NCI-H2029 (cell line): ENCODE measurements around the gene DENND1A.

Experiments used
- DNase-seq: peaks from one replicate; lab custom pipeline; 2025; lab: John Stamatoyannopoulos, UW

DENND1A gene

GRCh38 chr9:123487944-123488548 is 441.9 kb downstream of the DENND1A start:
- DNase-seq = no peak

GRCh38 chr9:123486431-123486830 is 443.5 kb downstream of the DENND1A start:
- DNase-seq = no peak

- DNase-seq = no peak
These were observed 444.7 kb downstream of the DENND1A start for GRCh38 chr9:123485216-123485615.

DNA sequence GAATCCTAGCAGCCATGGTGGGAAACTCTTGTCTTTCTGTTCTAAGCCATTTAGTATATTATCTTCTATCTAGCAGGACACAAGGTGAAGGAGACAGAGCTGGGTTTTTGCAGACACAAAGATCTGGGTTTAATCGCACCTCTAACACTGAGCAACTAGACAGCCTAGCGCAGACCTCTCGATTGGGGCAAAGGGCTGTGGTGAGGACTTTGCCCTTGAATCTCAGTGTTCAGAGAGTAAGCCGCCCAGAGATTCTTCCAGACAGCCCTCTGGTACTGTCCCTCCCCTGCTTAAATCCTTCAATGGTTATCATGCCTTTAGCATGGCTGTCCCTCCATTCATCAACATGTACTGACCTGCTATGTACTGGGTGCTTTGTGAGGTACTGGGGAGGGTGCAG is 445.8 kb downstream of the DENND1A start:
- no peak for DNase-seq

- no peak for DNase-seq
These were observed 446.6 kb downstream of the DENND1A start for GRCh38 chr9:123483191-123483803.

DNA sequence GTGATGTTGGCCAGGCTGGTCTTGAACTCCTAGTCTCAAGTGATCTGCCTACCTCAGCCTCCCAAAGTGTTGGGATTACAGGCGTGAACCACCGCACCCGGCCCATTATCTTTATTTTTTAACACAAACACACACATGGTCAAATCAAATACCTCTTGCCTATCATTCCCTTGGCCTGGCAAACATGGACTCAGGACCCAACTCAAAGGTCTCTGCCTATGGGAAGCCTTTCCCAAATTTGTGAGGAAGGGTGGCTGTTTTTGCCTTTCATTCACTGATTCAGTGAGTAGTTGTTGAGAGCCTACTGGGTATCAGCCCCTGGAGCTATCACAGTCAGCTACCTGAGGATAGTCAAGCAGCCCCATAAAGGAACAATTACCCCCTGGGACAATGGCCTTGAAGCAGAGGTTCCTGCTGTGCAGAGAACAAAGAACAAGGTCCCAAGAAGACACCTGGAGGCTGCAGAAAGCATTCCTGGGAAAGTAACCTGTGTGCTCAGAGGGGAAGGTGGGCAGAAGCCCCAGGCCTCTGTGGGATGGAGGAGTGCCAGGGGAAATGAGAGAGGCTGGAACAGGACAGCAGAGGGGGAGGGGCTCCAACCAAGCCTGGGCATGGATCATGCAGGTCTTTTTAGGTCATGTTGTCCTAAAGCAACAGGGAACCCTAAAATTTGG is 447.5 kb downstream of the DENND1A start:
- DNase-seq = no peak

DNA sequence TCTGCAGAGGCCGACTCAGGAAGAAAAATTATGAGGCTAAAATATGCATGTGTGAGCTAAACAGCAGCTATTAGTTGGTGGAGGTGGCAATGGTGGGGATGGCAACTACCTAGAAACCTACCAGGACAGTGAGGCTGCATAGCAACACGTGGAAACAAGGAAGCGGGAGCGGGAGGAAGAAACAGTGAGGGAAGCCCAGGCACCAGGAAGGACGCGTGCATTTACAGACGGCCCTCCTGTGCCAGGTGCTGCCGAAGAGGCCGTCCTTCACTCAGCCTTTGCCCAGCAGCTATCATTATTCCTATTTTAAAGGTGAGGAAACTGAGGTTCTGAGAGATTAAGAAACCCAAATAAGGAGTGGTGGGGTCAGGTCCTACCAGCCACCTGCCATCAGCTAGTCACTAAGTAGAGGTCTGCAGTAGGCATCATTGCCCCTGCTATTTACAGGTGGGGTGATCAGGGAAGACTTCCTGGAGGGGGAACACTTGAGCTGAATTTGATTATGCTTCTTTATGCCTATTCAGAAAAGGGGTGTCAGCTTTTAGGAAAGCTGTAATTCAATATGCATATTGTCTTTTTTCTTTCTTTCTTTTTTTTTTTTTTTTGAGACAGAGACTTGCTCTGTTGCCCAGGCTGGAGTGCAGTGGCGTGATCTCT is 448.6 kb downstream of the DENND1A start:
- no peak for DNase-seq

DNA sequence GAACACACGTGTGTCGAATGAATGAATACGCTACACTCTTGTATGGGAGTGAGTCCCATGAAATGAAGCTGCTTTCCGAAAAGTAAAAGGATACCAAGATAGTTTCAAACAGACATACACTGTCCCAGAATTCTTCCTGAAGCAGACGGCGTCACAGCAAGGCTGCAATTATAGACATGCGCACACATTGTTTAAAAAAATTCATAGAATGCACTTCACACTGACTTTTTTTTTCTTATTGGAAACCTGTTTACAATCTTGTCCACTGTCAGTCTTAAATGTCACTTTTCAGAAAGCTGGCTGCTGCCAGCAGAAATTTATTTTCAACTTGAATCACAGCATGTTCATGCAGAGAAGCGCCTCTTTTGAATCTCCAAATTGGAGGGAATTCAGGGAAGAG is 449.1 kb downstream of the DENND1A start:
- DNase-seq = no peak

DNA sequence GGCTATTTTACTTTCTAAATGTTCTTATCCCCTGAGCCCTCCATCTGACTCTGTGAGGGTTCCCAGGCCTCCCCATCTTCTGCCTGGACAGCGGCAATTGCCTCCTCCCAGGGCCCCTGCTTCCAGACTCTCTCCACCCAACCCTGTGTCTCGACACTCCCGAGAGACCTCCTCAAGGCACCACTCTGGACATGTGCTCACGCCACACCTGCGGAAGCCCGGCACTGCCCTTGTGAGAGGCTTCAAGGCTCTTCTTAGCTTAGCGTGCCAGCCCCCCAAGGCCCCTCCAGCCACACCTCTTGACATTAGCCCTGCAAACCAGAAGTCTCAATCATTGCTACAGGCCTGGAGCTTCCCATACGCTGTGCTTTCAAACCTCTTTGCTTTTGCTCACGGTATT is 449.8 kb downstream of the DENND1A start:
- no peak for DNase-seq

GRCh38 chr9:123478967-123479602 is 450.8 kb downstream of the DENND1A start:
- peak; percentile 25 for DNase-seq

DNA sequence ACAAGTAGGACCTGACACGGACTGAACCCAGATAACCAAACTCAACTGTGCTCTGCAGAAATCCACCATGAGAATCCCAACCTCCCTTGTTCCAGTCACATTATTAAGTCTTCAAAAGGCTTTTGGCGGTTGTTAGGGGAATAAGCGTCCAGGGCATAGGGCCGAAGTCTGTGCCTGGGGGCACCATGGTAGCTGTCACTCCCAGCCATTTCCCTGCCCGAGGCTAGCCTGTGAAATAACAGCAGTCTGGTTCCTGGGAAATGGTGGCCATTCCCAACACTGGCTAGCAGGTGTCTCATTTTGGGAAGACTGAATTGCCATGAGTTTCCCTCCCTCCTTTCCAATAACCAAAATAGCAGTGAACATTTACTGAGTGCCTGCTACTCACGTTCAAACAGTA is 451.8 kb downstream of the DENND1A start:
- no peak for DNase-seq

DNA sequence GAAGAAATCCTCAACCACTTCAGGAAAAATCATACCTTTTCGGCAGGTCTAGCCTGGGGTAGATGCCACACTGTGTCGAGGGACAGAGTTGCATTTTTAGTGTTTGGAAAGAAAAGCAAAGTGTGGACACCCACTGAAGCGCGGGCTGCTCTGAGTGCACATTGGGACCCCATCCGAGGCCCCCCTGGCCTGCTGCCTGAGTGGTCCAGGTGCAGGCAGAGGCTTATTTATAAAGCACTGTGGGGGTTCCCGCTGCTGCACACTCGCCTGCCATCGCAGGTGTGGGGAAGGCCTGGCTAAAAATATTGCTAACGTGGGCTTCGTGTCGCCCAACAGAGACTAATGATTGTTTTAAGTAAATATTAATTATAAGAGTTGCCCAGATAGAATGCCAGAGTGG is 454.5 kb downstream of the DENND1A start:
- no peak for DNase-seq

GRCh38 chr9:123472862-123473614 is 456.9 kb downstream of the DENND1A start:
- no peak for DNase-seq

DNA sequence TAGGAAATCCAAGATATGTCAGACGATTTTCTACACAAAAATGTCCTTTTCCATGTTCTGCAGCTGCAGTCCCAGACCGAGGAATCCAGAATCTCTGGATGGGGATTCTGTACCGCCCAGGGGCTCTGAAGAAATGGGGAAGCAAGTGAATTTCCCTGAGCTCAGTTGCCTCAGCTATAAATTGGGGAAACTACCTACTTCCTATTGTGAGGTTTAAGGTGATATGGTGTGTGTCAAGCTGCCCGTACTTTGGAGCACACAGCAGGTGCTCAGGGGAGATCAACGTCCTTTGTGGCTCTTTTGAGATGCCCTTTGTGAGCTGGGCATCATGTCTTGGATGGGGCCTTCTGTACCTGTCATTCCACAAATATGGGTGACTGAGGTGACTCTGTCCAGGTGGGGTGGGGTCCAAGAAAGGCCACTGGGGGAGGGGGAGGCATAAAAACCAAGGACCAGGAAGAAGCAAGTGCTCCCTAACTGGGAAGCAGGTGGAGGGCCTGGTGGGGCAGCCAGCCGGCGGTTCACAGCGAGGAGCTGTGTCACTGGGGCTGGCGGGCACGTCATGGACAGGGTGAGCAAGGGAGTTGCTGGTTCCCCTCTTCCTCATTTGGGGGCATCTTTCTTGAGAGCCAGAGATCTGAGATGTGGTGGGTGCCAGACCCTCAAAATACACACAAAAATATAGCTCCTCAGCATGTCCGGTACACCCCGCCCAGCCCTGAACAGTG is 457.9 kb downstream of the DENND1A start:
- no peak for DNase-seq

GRCh38 chr9:123470991-123471770 is 458.7 kb downstream of the DENND1A start:
- no peak for DNase-seq

GRCh38 chr9:123470121-123470782 is 459.7 kb downstream of the DENND1A start:
- DNase-seq = no peak

DNA sequence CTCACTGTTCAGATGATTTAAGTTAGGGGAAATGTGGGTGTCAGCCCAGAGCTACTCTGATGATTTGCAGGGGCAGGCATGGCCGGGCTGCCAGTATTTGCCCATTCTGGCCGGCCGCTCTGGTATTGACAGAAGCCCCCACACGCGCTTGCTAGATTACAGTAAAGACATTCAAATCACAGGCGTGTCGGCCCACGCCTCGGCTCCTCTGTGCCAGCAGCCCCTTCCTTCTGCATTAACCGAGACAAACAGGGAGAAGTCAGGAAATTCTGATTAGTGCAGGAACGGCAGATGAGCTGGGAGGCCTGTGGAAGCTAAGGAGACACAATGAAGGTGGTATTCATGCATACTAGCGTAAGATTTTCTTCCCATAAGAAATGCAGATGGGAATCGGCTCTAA is 460.6 kb downstream of the DENND1A start:
- DNase-seq = no peak

- no peak for DNase-seq
These were observed 461.4 kb downstream of the DENND1A start for GRCh38 chr9:123468541-123468940.

- no peak for DNase-seq
These were observed 464.6 kb downstream of the DENND1A start for GRCh38 chr9:123465304-123465703.

- DNase-seq = no peak
These were observed 469.8 kb downstream of the DENND1A start for GRCh38 chr9:123460091-123460490.
